GM18867 (cell line): ENCODE measurements around the gene MUC4.
"Not testable (repeated sequence)": the region's sequence is repeated elsewhere in the genome, so short reads cannot be mapped to it uniquely, and the experiment has no call there.

Source experiments
- ATAC-seq: cut with Tn5 transposase; IDR thresholded peaks from one replicate; pipeline ENCODE4 v1.9.1; 2021; ENCODE audit warnings: mild to moderate bottlenecking, moderate library complexity; ENCODE audit not compliant: unreplicated experiment

The MUC4 gene

GRCh38 chr3:195788711-195789581 is 22.8 kb downstream of the MUC4 start:
- ATAC-seq: no peak

GRCh38 chr3:195785781-195786405 is 25.8 kb downstream of the MUC4 start:
- not testable (repeated sequence) for ATAC-seq

GRCh38 chr3:195784031-195784430 is 27.7 kb downstream of the MUC4 start:
- ATAC-seq: not testable (repeated sequence)

GRCh38 chr3:195781236-195781635 is 30.5 kb downstream of the MUC4 start:
- ATAC-seq: not testable (repeated sequence)

- no peak for ATAC-seq
These were observed 33.8 kb downstream of the MUC4 start for GRCh38 chr3:195777975-195778374.

GRCh38 chr3:195774917-195775316 is 36.8 kb downstream of the MUC4 start:
- no peak for ATAC-seq

GRCh38 chr3:195773956-195774537 is 37.7 kb downstream of the MUC4 start:
- ATAC-seq: no peak

GRCh38 chr3:195771646-195772300 is 40.0 kb downstream of the MUC4 start:
- ATAC-seq: no peak

- ATAC-seq: not testable (repeated sequence)
These were observed 40.7 kb downstream of the MUC4 start for GRCh38 chr3:195770841-195771645.

- no peak for ATAC-seq
These were observed 41.5 kb downstream of the MUC4 start for GRCh38 chr3:195770081-195770840.

- ATAC-seq: no peak
These were observed 42.2 kb downstream of the MUC4 start for GRCh38 chr3:195769551-195769950.

GRCh38 chr3:195768831-195769303 is 42.9 kb downstream of the MUC4 start:
- no peak for ATAC-seq

- ATAC-seq: no peak
These were observed 43.3 kb downstream of the MUC4 start for GRCh38 chr3:195768414-195768813.

- ATAC-seq: no peak
These were observed 43.9 kb downstream of the MUC4 start for GRCh38 chr3:195767792-195768191.

- ATAC-seq: no peak
These were observed 45.1 kb downstream of the MUC4 start for GRCh38 chr3:195766671-195767070.

GRCh38 chr3:195764961-195765706 is 46.6 kb downstream of the MUC4 start:
- ATAC-seq: no peak

GRCh38 chr3:195763843-195764825 is 47.6 kb downstream of the MUC4 start:
- ATAC-seq: no peak
